ENCODE results near the gene CLTRN.

The CLTRN gene

GRCh38 chrX:15646543-15646942 lies 18.1 kb downstream of the CLTRN start:
- Histone ChIP-seq H2AFZ (ENCODE audit: low read depth, low read length) (no peak overlapping the region), H3K4me2 (ENCODE audit: low read length) (no peak overlapping the region), H3K9me3 (ENCODE audit: insufficient read depth, low read length) (no peaks in the 10 kb centered on the region)

GRCh38 chrX:15646031-15646430 lies 18.6 kb downstream of the CLTRN start:
- Histone ChIP-seq H3K4me3 (ENCODE audit: low read length) (no peak overlapping the region), H3K27ac (ENCODE audit: low read length) (no peak overlapping the region), H3K36me3 (replicated peaks; ENCODE audit: low read depth, low read length) (no peaks in the 10 kb centered on the region), H3K9ac (ENCODE audit: low read length) (no peak overlapping the region), H2AFZ (ENCODE audit: low read depth, low read length) (no peak overlapping the region), H3K4me1 (ENCODE audit: low read length) (no peaks in the 10 kb centered on the region), H3K4me2 (ENCODE audit: low read length) (no peak overlapping the region), H4K20me1 (ENCODE audit: insufficient read depth, low read length) (no peaks in the 10 kb centered on the region), H3K79me2 (ENCODE audit: low read length) (no peaks in the 10 kb centered on the region), H3K27me3 (ENCODE audit: low read depth, low read length) (peaks cover 4% of the 10 kb centered on the region; the same call in 1 of the 2 replicates), H3K9me3 (ENCODE audit: insufficient read depth, low read length) (no peaks in the 10 kb centered on the region)
- TF ChIP-seq EZH2phosphoT487 (IDR thresholded peaks at IDR 0.05; ENCODE audit: low read depth) (no peak), CTCF (IDR thresholded peaks at IDR 0.05; ENCODE audit: low read depth, low read length) (no peak)

More at GRCh38 chrX:15646543-15646942, 18.1 kb downstream of the CLTRN start:
- TF ChIP-seq EZH2phosphoT487 (IDR thresholded peaks at IDR 0.05; ENCODE audit: low read depth) (no peak), CTCF (IDR thresholded peaks at IDR 0.05; ENCODE audit: low read depth, low read length) (no peak)
- Histone ChIP-seq H3K4me3 (ENCODE audit: low read length) (no peak overlapping the region), H3K79me2 (ENCODE audit: low read length) (no peaks in the 10 kb centered on the region), H3K27ac (ENCODE audit: low read length) (no peak overlapping the region), H3K36me3 (replicated peaks; ENCODE audit: low read depth, low read length) (no peaks in the 10 kb centered on the region), H4K20me1 (ENCODE audit: insufficient read depth, low read length) (no peaks in the 10 kb centered on the region), H3K27me3 (ENCODE audit: low read depth, low read length) (peaks cover 4% of the 10 kb centered on the region; the same call in 1 of the 2 replicates), H3K4me1 (ENCODE audit: low read length) (no peaks in the 10 kb centered on the region), H3K9ac (ENCODE audit: low read length) (no peak overlapping the region)

- Histone ChIP-seq H4K20me1 (ENCODE audit: insufficient read depth, low read length) (no peaks in the 10 kb centered on the region), H3K36me3 (replicated peaks; ENCODE audit: low read depth, low read length) (no peaks in the 10 kb centered on the region), H3K27me3 (ENCODE audit: low read depth, low read length) (peaks cover 4% of the 10 kb centered on the region; the same call in 1 of the 2 replicates), H3K27ac (ENCODE audit: low read length) (no peak overlapping the region), H3K79me2 (ENCODE audit: low read length) (no peaks in the 10 kb centered on the region), H3K9ac (ENCODE audit: low read length) (no peak overlapping the region), H3K9me3 (ENCODE audit: insufficient read depth, low read length) (no peaks in the 10 kb centered on the region), H3K4me3 (ENCODE audit: low read length) (no peak overlapping the region), H2AFZ (ENCODE audit: low read depth, low read length) (no peak overlapping the region), H3K4me1 (ENCODE audit: low read length) (no peaks in the 10 kb centered on the region), H3K4me2 (ENCODE audit: low read length) (no peak overlapping the region)
- TF ChIP-seq CTCF (IDR thresholded peaks at IDR 0.05; ENCODE audit: low read depth, low read length) (no peak), EZH2phosphoT487 (IDR thresholded peaks at IDR 0.05; ENCODE audit: low read depth) (no peak)
Observed at GRCh38 chrX:15645266-15645665, 19.3 kb downstream of the CLTRN start.

- H4K20me1 ChIP-seq (ENCODE audit: insufficient read depth, low read length): no peaks in the 10 kb centered on the region
- no peak overlapping the region for H3K9ac ChIP-seq (ENCODE audit: low read length)
- peaks cover 4% of the 10 kb centered on the region; the same call in 1 of the 2 replicates for H3K27me3 ChIP-seq (ENCODE audit: low read depth, low read length)
- H3K27ac ChIP-seq (ENCODE audit: low read length): no peak overlapping the region
- H3K36me3 ChIP-seq (replicated peaks; ENCODE audit: low read depth, low read length): no peaks in the 10 kb centered on the region
- no peaks in the 10 kb centered on the region for H3K9me3 ChIP-seq (ENCODE audit: insufficient read depth, low read length)
- no peaks in the 10 kb centered on the region for H3K79me2 ChIP-seq (ENCODE audit: low read length)
- no peaks in the 10 kb centered on the region for H3K4me1 ChIP-seq (ENCODE audit: low read length)
- TF ChIP-seq CTCF (IDR thresholded peaks at IDR 0.05; ENCODE audit: low read depth, low read length) (no peak), EZH2phosphoT487 (IDR thresholded peaks at IDR 0.05; ENCODE audit: low read depth) (no peak)
- no peak overlapping the region for H3K4me3 ChIP-seq (ENCODE audit: low read length)
- H2AFZ ChIP-seq (ENCODE audit: low read depth, low read length): no peak overlapping the region
- H3K4me2 ChIP-seq (ENCODE audit: low read length): no peak overlapping the region
Observed at GRCh38 chrX:15644560-15644872, 20.1 kb downstream of the CLTRN start.
